ENCODE results near the gene LRRN2.

DNA sequence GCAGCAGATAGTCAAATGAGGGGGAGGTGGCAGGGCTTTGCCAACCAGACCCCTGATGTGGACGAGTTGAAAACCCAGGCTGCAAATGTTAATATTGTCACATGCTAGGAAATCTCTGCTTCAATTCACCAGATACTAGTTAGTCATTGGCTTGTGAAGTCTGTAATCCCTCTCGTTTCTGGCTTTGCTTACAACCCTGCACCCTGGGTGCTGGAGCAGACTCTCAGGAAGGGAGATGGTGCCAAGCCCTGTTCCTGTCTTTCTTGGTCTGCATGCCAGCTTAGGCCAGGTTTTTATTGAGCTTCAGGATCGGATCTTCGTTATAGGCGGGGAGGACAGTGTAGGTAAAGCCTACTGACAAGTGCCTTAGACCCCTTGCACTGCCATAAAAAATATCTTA is 116.1 kb downstream of the LRRN2 start:
- TF ChIP-seq POLR2AphosphoS5 (IDR thresholded peaks at IDR 0.05; ENCODE audit: low read depth, low read length) (no peak), TAF1 (IDR thresholded peaks at IDR 0.05; ENCODE audit: borderline replicate concordance, insufficient read depth, low read length) (no peak), SIN3A (IDR thresholded peaks at IDR 0.05; ENCODE audit: borderline replicate concordance, insufficient read depth, low read length) (no peak), FOXP2 (optimal IDR thresholded peaks at IDR 0.05; ENCODE audit: borderline replicate concordance, extremely low read depth, extremely low read length, insufficient read depth) (no peak)
- TF ChIP-seq, protein P1, sequence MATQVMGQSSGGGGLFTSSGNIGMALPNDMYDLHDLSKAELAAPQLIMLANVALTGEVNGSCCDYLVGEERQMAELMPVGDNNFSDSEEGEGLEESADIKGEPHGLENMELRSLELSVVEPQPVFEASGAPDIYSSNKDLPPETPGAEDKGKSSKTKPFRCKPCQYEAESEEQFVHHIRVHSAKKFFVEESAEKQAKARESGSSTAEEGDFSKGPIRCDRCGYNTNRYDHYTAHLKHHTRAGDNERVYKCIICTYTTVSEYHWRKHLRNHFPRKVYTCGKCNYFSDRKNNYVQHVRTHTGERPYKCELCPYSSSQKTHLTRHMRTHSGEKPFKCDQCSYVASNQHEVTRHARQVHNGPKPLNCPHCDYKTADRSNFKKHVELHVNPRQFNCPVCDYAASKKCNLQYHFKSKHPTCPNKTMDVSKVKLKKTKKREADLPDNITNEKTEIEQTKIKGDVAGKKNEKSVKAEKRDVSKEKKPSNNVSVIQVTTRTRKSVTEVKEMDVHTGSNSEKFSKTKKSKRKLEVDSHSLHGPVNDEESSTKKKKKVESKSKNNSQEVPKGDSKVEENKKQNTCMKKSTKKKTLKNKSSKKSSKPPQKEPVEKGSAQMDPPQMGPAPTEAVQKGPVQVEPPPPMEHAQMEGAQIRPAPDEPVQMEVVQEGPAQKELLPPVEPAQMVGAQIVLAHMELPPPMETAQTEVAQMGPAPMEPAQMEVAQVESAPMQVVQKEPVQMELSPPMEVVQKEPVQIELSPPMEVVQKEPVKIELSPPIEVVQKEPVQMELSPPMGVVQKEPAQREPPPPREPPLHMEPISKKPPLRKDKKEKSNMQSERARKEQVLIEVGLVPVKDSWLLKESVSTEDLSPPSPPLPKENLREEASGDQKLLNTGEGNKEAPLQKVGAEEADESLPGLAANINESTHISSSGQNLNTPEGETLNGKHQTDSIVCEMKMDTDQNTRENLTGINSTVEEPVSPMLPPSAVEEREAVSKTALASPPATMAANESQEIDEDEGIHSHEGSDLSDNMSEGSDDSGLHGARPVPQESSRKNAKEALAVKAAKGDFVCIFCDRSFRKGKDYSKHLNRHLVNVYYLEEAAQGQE (IDR thresholded peaks at IDR 0.05; ENCODE audit: insufficient read depth in 1 of 2, low read depth in 2 of 2, low read length in 2 of 2): no peak

All from PFSK-1 (cell line).